Adipocyte (in vitro differentiated cells): ENCODE data around the gene BLVRB.
"Not testable (repeated sequence)": the region's sequence is repeated elsewhere in the genome, so short reads cannot be mapped to it uniquely, and the experiment has no call there.

ENCODE experiments used
- DNase-seq: peaks from one replicate; pipeline ENCODE4 v3.0.0-alpha.2; 2015; ENCODE audit warnings: low read depth
- H3K27me3 ChIP-seq: replicated peaks from 2 replicates; pipeline ENCODE4 v1.7.0; 2013; ENCODE audit warnings: mild to moderate bottlenecking, low read length, moderate library complexity; ENCODE audit not compliant: control insufficient read depth, insufficient read depth
- H3K36me3 ChIP-seq: 2 replicates; pipeline ENCODE4 v1.7.0; 2013; ENCODE audit warnings: low read length, mild to moderate bottlenecking, moderate library complexity; ENCODE audit not compliant: control insufficient read depth, insufficient read depth, severe bottlenecking
- H3K4me1 ChIP-seq: 2 replicates; pipeline ENCODE4 v1.7.0; 2013; ENCODE audit warnings: mild to moderate bottlenecking, low read length, moderate library complexity; ENCODE audit not compliant: control insufficient read depth, insufficient read depth
- H3K4me3 ChIP-seq: 2 replicates; pipeline ENCODE4 v1.7.0; 2013; ENCODE audit warnings: mild to moderate bottlenecking, low read length, moderate library complexity
- H3K9ac ChIP-seq: 2 replicates; pipeline ENCODE4 v1.7.0; 2013; ENCODE audit warnings: mild to moderate bottlenecking, low read length, moderate library complexity
- H3K9me3 ChIP-seq: 2 replicates; pipeline ENCODE4 v1.7.0; 2013; ENCODE audit warnings: mild to moderate bottlenecking, low read length, moderate library complexity; ENCODE audit not compliant: control insufficient read depth

Gene BLVRB

DNA sequence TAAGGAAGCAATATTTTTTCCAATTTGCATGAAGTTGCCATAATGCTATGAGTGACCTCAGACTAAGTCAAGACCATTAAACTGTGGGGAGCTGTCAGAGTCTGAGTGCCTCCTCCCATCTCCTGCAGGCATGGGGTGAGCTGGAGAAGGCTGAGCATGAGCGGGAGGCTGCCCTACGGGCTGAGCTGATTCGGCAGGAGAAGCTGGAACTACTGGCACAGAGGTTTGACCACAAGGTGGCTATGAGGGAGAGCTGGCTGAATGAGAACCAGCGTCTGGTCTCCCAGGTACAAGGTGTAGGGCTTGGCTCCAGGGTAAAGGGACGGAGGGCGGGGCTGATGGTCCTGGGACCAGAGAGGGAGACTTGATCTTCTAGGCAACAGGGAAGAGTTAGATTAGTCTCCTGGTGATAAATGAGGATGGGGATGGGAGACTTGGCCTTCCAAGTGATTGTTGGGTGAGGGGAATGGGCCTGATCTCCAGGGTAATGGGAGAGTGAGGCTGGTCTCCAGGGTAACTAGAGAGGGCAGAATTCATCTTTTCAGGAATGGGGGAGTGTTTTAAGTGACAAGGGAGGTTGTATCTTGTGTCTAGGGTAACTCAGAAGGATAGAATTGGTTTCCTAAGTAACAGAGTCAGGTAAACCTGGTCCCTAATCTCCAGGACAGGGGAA lies 37.2 kb upstream of the BLVRB start:
- DNase-seq: no peak
- Histone ChIP-seq H3K36me3 (no peaks in the 10 kb centered on the region), H3K4me3 (no peak overlapping the region), H3K27me3 (peaks cover 16% of the 10 kb centered on the region), H3K9ac (no peak overlapping the region), H3K4me1 (no peaks in the 10 kb centered on the region), H3K9me3 (no peaks in the 10 kb centered on the region)

DNA sequence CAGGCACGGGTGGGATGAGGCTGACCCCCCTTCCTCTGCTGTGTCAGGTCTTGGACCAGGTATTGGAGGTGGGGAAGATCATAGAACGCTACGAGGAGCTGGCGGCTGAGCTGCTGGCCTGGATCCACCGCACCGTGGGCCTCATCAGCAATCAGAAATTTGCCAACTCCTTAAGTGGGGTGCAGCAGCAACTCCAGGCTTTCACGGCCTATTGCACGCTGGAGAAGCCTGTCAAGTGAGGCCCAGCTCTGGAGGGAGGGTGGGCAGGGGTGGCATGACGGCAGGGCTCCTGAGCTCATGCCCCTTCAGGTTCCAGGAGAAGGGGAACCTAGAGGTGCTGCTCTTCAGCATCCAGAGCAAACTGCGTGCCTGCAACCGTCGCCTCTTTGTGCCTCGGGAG lies 36.5 kb upstream of the BLVRB start:
- Histone ChIP-seq H3K4me1 (no peaks in the 10 kb centered on the region), H3K4me3 (no peak overlapping the region), H3K9ac (no peak overlapping the region), H3K27me3 (peaks cover 16% of the 10 kb centered on the region), H3K36me3 (peaks cover under 1% of the 10 kb centered on the region), H3K9me3 (no peaks in the 10 kb centered on the region)
- DNase-seq: no peak

DNA sequence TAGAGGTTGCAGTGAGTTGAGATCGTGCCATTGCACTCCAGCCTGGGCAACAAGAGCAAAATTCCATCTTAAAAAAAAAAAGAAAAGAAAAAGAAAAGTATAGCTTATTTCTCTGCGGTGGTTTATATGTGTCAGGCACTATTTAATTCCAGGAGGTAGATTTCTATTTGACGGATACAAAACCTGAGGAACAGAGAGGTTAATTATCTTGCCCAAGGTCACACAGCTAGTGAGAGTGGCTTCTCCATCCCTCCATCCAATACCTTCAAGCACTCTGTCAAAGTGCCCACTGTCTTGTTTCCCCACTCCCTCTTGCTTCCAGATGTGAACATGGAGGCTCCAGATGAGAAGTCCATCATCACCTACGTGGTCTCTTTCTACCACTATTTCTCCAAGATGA lies 36.1 kb upstream of the BLVRB start:
- peaks cover 16% of the 10 kb centered on the region for H3K27me3 ChIP-seq
- no peaks in the 10 kb centered on the region for H3K9me3 ChIP-seq
- no peak overlapping the region for H3K9ac ChIP-seq
- H3K4me1 ChIP-seq: no peaks in the 10 kb centered on the region
- no peak for DNase-seq
- no peak overlapping the region for H3K4me3 ChIP-seq
- peaks cover 3% of the 10 kb centered on the region for H3K36me3 ChIP-seq

DNA sequence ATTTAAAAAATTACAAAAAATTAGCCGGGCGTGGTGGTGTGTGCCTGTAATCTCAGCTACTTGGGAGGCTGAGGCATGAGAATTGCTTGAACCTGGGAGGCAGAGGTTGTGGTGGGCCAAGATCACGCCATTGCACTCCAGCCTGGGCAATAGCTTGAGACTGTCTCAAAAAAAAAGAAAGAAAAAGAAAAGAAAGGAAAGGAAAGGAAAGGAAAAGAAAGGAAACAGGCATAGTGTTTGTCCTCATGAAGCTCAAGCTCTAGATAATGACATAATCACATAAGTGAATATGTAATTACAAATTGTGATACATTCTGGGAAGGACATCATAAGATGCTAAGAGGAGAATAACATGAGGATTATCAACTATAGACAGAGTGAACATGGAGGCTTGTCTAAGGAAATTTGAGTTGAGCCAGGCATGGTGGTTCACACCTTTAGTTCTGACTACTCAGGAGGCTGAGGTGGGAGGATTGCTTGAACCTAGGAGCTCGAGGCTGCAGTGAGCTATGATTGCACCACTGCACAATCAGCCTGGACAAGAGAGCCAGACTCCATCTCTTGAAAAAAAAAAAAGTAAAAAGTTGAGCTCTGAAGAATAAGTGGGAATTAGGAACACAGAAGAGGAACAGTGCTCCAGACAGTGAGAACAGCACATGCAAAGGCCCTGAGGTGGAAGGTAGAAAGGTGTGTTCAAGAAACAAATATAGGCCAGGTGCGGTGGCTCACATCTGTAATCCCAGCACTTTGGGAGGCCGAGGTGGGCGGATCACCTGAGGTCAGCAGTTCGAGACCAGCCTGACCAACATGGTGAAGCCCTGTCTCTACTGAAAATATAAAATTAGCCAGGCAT lies 35.4 kb upstream of the BLVRB start:
- not testable (repeated sequence) for H3K9me3 ChIP-seq, DNase-seq

DNA sequence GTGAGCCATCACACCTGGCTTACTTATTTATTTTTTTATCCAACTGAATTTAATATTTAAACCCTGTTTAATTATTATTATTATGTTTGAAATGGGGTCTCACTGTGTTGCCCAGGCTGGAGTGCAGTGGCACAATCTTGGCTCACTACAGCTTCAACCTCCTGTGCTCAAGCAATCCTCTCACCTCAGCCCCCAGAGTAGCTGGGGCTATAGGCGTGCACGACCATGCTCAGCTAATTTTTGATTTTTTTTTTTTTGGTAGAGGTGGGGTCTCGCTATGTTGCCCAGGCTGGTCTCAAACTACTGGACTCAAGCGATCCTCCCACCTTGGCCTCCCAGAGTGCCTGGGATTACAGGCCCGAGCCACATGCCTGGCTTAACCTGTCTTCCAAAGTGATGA lies 33.8 kb upstream of the BLVRB start:
- DNase-seq: no peak
- no peaks in the 10 kb centered on the region for H3K4me1 ChIP-seq
- no peak overlapping the region for H3K9ac ChIP-seq

More for the DNA sequence above, 35.4 kb upstream of the BLVRB start:
- H3K4me3 ChIP-seq, H3K9ac ChIP-seq, H3K36me3 ChIP-seq, H3K4me1 ChIP-seq: not testable (repeated sequence)
- peaks cover 11% of the 10 kb centered on the region for H3K27me3 ChIP-seq

DNA sequence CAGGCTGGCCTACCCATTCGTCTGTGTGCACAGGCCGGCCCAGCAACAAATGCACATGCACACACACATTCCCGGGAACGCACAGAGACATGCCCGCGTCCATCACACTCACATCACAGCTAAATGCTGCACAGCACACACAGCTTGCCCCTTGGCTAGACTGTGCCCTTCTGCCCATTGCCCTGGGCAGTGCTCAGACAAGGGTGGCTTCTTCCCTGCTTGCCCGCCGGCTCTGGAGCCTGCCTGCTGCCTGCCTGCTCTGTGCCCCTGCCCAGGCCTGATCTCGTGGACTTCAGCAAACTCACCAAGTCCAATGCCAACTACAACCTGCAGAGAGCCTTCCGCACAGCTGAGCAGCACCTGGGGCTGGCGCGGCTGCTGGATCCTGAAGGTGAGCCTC lies 31.7 kb upstream of the BLVRB start:
- no peak overlapping the region for H3K4me3 ChIP-seq
- no peak overlapping the region for H3K9ac ChIP-seq
- peaks cover 3% of the 10 kb centered on the region for H3K36me3 ChIP-seq
- DNase-seq: no peak
- peaks cover 23% of the 10 kb centered on the region for H3K27me3 ChIP-seq
- H3K9me3 ChIP-seq: no peaks in the 10 kb centered on the region
- no peaks in the 10 kb centered on the region for H3K4me1 ChIP-seq

More for the DNA sequence above, 33.8 kb upstream of the BLVRB start:
- Histone ChIP-seq H3K9me3 (no peaks in the 10 kb centered on the region), H3K36me3 (peaks cover 3% of the 10 kb centered on the region), H3K27me3 (peaks cover 10% of the 10 kb centered on the region), H3K4me3 (no peak overlapping the region)

DNA sequence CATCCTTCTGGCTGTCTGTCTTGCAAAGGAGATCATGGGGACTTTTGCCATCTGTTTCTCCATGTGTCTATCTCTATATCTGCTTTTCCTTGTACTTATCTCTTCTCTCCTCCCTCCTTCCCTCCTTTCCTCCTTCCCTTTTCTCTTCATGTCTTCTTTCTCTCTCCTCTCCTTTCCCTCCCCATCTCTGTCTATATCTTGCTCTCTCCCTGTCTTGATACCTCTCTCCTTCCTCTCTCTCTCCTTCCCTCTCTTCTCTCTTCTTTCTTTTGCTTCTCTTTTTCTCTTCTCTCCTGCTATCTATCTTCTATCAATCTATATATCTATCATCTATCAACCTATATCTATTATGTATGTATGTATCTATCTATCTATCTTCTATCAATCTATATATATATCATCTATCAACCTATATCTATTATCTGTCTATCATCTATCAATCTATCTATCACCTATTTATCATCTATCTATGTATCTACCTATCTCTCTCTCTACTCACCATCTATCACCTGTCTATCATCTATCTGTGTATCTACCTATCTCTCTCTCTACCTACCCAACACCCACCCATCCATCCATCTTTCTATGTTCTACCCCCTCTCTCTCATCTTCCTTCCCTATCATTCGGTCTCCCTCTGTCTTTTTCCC lies 28.8 kb upstream of the BLVRB start:
- DNase-seq: no peak
- H3K4me1 ChIP-seq: no peaks in the 10 kb centered on the region

DNA sequence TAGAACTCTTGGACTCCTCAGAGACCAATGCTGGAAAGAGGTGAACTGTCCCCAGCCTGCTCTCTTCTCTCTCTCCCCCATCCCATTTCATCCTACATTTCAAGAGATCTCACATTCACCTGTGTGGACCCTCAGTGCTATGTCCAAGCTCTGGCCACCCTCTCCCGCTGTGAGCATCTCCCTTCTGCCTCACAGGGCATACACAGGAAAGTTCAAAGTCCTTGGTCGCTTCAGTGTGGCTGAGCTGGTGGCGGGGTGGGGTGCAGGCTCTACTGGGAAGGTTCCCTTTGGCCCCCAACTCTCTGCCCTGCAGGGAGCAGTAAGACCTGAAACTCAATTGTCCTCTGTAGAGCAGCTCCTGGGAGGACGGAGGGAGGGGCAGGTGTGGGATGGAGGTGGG lies 28.2 kb upstream of the BLVRB start:
- no peaks in the 10 kb centered on the region for H3K4me1 ChIP-seq
- DNase-seq: no peak
- H3K27me3 ChIP-seq: peaks cover 19% of the 10 kb centered on the region
- no peak overlapping the region for H3K4me3 ChIP-seq
- H3K36me3 ChIP-seq: peaks cover 3% of the 10 kb centered on the region
- no peak overlapping the region for H3K9ac ChIP-seq
- no peaks in the 10 kb centered on the region for H3K9me3 ChIP-seq

More for the DNA sequence above, 28.8 kb upstream of the BLVRB start:
- H3K27me3 ChIP-seq: peaks cover 19% of the 10 kb centered on the region
- H3K4me3 ChIP-seq: no peak overlapping the region
- no peaks in the 10 kb centered on the region for H3K9me3 ChIP-seq
- H3K9ac ChIP-seq: no peak overlapping the region
- H3K36me3 ChIP-seq: peaks cover 3% of the 10 kb centered on the region

DNA sequence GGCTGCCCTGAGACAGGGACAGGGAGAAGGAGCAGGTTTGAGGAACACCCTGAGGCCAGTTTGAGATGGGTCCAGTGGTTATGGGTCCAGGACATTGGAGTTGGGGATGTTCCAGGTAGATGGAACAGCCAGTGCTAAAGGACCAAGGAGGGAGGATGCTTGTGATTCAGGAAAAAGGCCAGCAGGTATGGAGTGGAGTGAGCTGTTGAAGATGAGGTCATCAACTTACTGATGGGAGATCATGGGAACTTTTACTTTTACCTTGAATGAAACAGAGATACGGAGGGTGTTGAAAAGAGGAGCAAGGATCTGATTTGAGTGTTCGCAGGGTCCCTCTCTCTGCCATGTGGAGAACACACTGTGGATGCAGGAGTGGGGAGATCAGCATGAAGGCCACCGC lies 26.7 kb upstream of the BLVRB start:
- Histone ChIP-seq H3K4me3 (no peak overlapping the region), H3K27me3 (peaks cover 24% of the 10 kb centered on the region), H3K36me3 (peaks cover 3% of the 10 kb centered on the region), H3K9me3 (no peaks in the 10 kb centered on the region), H3K9ac (no peak overlapping the region), H3K4me1 (no peaks in the 10 kb centered on the region)
- DNase-seq: no peak

DNA sequence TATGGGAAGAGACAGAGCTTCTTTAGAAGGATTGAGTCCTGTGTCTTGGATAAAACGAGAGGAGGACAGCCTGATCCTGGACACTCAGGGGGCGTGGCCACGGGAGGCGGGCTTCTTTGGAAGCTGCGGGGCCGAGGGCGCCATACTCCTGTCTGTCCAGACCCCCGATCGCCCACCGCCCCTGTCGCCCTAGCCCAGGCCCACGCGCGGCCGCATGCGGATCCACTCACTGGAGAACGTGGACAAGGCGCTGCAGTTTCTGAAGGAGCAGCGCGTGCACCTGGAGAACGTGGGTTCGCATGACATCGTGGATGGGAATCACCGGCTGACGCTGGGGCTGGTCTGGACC lies 24.3 kb upstream of the BLVRB start:
- H3K36me3 ChIP-seq: no peaks in the 10 kb centered on the region

DNA sequence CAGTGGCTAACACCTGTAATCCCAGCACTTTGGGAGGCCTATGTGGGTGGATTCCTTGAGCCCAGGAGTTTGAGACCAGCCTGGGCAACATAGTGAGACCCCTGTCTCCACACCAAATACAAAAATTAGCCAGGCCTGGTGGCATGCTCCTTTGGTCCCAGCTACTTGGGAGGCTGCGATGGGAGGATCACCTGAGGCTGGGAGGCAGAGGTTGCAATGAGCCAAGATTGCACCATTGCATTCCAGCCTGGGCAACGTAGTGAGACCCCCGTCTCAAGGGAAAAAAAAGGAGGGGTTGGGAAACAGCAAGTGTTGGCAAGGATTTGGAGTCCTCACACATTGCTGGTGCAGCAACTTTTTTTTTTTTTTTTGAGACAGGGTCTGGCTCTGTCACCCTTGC lies 20.5 kb upstream of the BLVRB start:
- H3K4me1 ChIP-seq: no peaks in the 10 kb centered on the region
- no peaks in the 10 kb centered on the region for H3K9me3 ChIP-seq
- H3K4me3 ChIP-seq: no peak overlapping the region
- peaks cover 5% of the 10 kb centered on the region for H3K27me3 ChIP-seq
- no peak overlapping the region for H3K9ac ChIP-seq
- no peak for DNase-seq
- H3K36me3 ChIP-seq: no peaks in the 10 kb centered on the region

More for the DNA sequence above, 24.3 kb upstream of the BLVRB start:
- no peaks in the 10 kb centered on the region for H3K4me1 ChIP-seq
- no peak overlapping the region for H3K9ac ChIP-seq
- peaks cover 23% of the 10 kb centered on the region for H3K27me3 ChIP-seq
- DNase-seq: no peak
- no peaks in the 10 kb centered on the region for H3K9me3 ChIP-seq
- no peak overlapping the region for H3K4me3 ChIP-seq
